ENCODE data around the gene ZBTB17.

Gene ZBTB17

GRCh38 chr1:15939181-15940109 is 36.5 kb downstream of the ZBTB17 start:
- no peak for TF ChIP-seq CTCF (conservative IDR thresholded peaks at IDR 0.05)
- H3K27ac ChIP-seq: peak overlapping the region; percentile 45

GRCh38 chr1:15938628-15939161 is 37.2 kb downstream of the ZBTB17 start:
- H3K27ac ChIP-seq: peak overlapping the region; percentile 45
- no peak for TF ChIP-seq CTCF (conservative IDR thresholded peaks at IDR 0.05)

- H3K27ac ChIP-seq: no peak overlapping the region
- TF ChIP-seq CTCF (conservative IDR thresholded peaks at IDR 0.05): peak; percentile 20; the same call in 1 of the 2 replicates
Observed at GRCh38 chr1:15937706-15938168, 38.2 kb downstream of the ZBTB17 start.

GRCh38 chr1:15937146-15937545 is 38.8 kb downstream of the ZBTB17 start:
- no peak overlapping the region for H3K27ac ChIP-seq
- TF ChIP-seq CTCF (conservative IDR thresholded peaks at IDR 0.05): no peak

- no peak overlapping the region for H3K27ac ChIP-seq
- no peak for TF ChIP-seq CTCF (conservative IDR thresholded peaks at IDR 0.05)
Observed at GRCh38 chr1:15936025-15936424, 39.9 kb downstream of the ZBTB17 start.

- no peak overlapping the region for H3K27ac ChIP-seq
- no peak for TF ChIP-seq CTCF (conservative IDR thresholded peaks at IDR 0.05)
Observed at GRCh38 chr1:15935056-15935950, 40.6 kb downstream of the ZBTB17 start.
